Measurements from ENCODE around the gene CDH11.

The CDH11 gene

GRCh38 chr16:65069766-65070165 lies 52.1 kb downstream of the CDH11 start:
- no peak for DNase-seq (ENCODE audit: low read depth)

GRCh38 chr16:65069065-65069464 lies 52.8 kb downstream of the CDH11 start:
- peak; percentile 31 for DNase-seq (ENCODE audit: low read depth)

GRCh38 chr16:65068151-65068740 lies 53.6 kb downstream of the CDH11 start:
- peak; percentile 47 for DNase-seq (ENCODE audit: low read depth)

- DNase-seq (ENCODE audit: low read depth): no peak
Observed at GRCh38 chr16:65066651-65067050, 55.2 kb downstream of the CDH11 start.

- DNase-seq (ENCODE audit: low read depth): no peak
Observed at GRCh38 chr16:65065031-65065430, 56.8 kb downstream of the CDH11 start.

GRCh38 chr16:65064131-65064530 lies 57.7 kb downstream of the CDH11 start:
- no peak for DNase-seq (ENCODE audit: low read depth)

GRCh38 chr16:65062736-65063583 lies 58.9 kb downstream of the CDH11 start:
- DNase-seq (ENCODE audit: low read depth): no peak

GRCh38 chr16:65061935-65062518 lies 59.8 kb downstream of the CDH11 start:
- DNase-seq (ENCODE audit: low read depth): no peak

- DNase-seq (ENCODE audit: low read depth): no peak
Observed at GRCh38 chr16:65061263-65061662, 60.6 kb downstream of the CDH11 start.

- no peak for DNase-seq (ENCODE audit: low read depth)
Observed at GRCh38 chr16:65059406-65059980, 62.4 kb downstream of the CDH11 start.

GRCh38 chr16:65057184-65057583 lies 64.7 kb downstream of the CDH11 start:
- DNase-seq (ENCODE audit: low read depth): no peak

GRCh38 chr16:65054457-65054856 lies 67.4 kb downstream of the CDH11 start:
- no peak for DNase-seq (ENCODE audit: low read depth)

- DNase-seq (ENCODE audit: low read depth): no peak
Observed at GRCh38 chr16:65049679-65050078, 72.2 kb downstream of the CDH11 start.

- no peak for DNase-seq (ENCODE audit: low read depth)
Observed at GRCh38 chr16:65045961-65046360, 75.9 kb downstream of the CDH11 start.

GRCh38 chr16:65044873-65045272 lies 77.0 kb downstream of the CDH11 start:
- no peak for DNase-seq (ENCODE audit: low read depth)

- no peak for DNase-seq (ENCODE audit: low read depth)
Observed at GRCh38 chr16:65044026-65044425, 77.8 kb downstream of the CDH11 start.

- DNase-seq (ENCODE audit: low read depth): no peak
Observed at GRCh38 chr16:65042438-65043365, 79.2 kb downstream of the CDH11 start.

GRCh38 chr16:65041667-65042066 lies 80.2 kb downstream of the CDH11 start:
- no peak for DNase-seq (ENCODE audit: low read depth)

- no peak for DNase-seq (ENCODE audit: low read depth)
Observed at GRCh38 chr16:65038100-65038499, 83.8 kb downstream of the CDH11 start.

GRCh38 chr16:65037556-65037955 lies 84.3 kb downstream of the CDH11 start:
- no peak for DNase-seq (ENCODE audit: low read depth)

- DNase-seq (ENCODE audit: low read depth): no peak
Observed at GRCh38 chr16:65034915-65035314, 86.9 kb downstream of the CDH11 start.

- DNase-seq (ENCODE audit: low read depth): no peak
Observed at GRCh38 chr16:65032387-65032786, 89.5 kb downstream of the CDH11 start.
